Right lobe of liver (tissue), 4 donors: ENCODE measurements around the gene SFRP2.

ENCODE experiments used
- POLR2A ChIP-seq: fragments of 450-650 bp; IDR thresholded peaks from one replicate; pipeline ENCODE4 v1.6.1; 2017; ENCODE audit warnings: antibody characterized with exemption, mild to moderate bottlenecking
- TF ChIP-seq, protein P1 (sequence below), 4 donors: fragments of 200-600 bp in 3 of 4; fragments of 450-650 bp in 1 of 4; IDR thresholded peaks; one replicate each; pipeline versions ENCODE4 v1.5.1 to v1.8.0; 2016 to 2022; ENCODE audit warnings: antibody characterized with exemption in 4 of 4, mild to moderate bottlenecking in 2 of 4
- donor health status: DM: no; HTN: no; CAD: no.
- donor health status: DM: no; HTN: no; CAD: no.
- donor health status: DM: no; HTN: yes; CAD: no.

DNA sequence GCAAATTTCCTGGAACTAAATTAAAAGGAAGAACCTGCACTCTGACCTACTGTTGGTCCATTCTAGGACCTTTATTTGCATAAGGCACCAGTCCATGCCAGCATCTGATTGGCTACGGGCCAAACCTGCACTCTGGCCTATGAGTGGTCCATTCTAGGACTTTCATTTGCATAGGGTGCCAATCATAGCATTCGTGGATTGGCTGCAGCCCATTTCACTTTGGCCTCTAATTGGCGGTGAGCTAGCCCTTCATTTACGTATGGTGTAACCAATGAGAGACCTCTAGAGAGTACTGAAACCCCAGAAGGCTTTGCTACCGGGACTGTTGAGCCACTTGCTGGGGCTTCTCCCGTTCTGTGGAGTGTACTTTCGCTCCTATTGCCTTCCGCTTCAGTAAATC is 23.0 kb downstream of the SFRP2 start:
- TF ChIP-seq, protein P1, sequence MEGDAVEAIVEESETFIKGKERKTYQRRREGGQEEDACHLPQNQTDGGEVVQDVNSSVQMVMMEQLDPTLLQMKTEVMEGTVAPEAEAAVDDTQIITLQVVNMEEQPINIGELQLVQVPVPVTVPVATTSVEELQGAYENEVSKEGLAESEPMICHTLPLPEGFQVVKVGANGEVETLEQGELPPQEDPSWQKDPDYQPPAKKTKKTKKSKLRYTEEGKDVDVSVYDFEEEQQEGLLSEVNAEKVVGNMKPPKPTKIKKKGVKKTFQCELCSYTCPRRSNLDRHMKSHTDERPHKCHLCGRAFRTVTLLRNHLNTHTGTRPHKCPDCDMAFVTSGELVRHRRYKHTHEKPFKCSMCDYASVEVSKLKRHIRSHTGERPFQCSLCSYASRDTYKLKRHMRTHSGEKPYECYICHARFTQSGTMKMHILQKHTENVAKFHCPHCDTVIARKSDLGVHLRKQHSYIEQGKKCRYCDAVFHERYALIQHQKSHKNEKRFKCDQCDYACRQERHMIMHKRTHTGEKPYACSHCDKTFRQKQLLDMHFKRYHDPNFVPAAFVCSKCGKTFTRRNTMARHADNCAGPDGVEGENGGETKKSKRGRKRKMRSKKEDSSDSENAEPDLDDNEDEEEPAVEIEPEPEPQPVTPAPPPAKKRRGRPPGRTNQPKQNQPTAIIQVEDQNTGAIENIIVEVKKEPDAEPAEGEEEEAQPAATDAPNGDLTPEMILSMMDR (IDR thresholded peaks at IDR 0.05): no peak
- TF ChIP-seq POLR2A: no peak
